MM.1S (cell line): Measurements from ENCODE around the gene ITPR3.

Experiments
- DNase-seq: peaks from one replicate; pipeline ENCODE4 v3.0.0-alpha.2; 2015
- H2AFZ ChIP-seq: fragments of 300-600 bp; sonication (generic); 2 replicates; pipeline ENCODE4 v1.6.0; 2016; ENCODE audit warnings: antibody characterized with exemption, low read length
- H3F3A ChIP-seq: fragments of 300-600 bp; sonication (generic); 2 replicates; pipeline ENCODE4 v1.6.1; 2016; ENCODE audit warnings: mild to moderate bottlenecking, antibody characterized with exemption, low read length, moderate library complexity, mixed read lengths; ENCODE audit not compliant: insufficient read depth
- H3K27ac ChIP-seq: fragments of 300-600 bp; sonication (generic); 2 replicates; pipeline ENCODE4 v1.5.1; 2016; ENCODE audit warnings: mild to moderate bottlenecking, low read length
- H3K27me3 ChIP-seq: fragments of 300-600 bp; sonication (generic); replicated peaks from 2 replicates; pipeline ENCODE4 v1.6.0; 2016; ENCODE audit warnings: low read length; ENCODE audit not compliant: insufficient read depth
- H3K36me3 ChIP-seq: fragments of 300-600 bp; sonication (generic); replicated peaks from 2 replicates; pipeline ENCODE4 v1.6.1; 2016; ENCODE audit warnings: mild to moderate bottlenecking, low read length, mixed read lengths; ENCODE audit not compliant: insufficient read depth
- H3K4me1 ChIP-seq: fragments of 300-600 bp; sonication (generic); 2 replicates; pipeline ENCODE4 v1.6.1; 2016; ENCODE audit warnings: low read length, mixed read lengths
- H3K4me2 ChIP-seq: fragments of 300-600 bp; sonication (generic); 2 replicates; pipeline ENCODE4 v1.6.0; 2016; ENCODE audit warnings: low read depth, low read length
- H3K4me3 ChIP-seq: fragments of 300-600 bp; sonication (generic); 2 replicates; pipeline ENCODE4 v1.5.1; 2016; ENCODE audit warnings: low read length, mixed read lengths
- H3K79me2 ChIP-seq: fragments of 300-600 bp; sonication (generic); 2 replicates; pipeline ENCODE4 v1.6.1; 2016; ENCODE audit warnings: mixed run types, low read length, mixed read lengths
- H3K9ac ChIP-seq: fragments of 300-600 bp; sonication (generic); 2 replicates; pipeline ENCODE4 v1.6.1; 2016; ENCODE audit warnings: low read length, mixed read lengths
- H3K9me2 ChIP-seq: fragments of 300-600 bp; sonication (generic); replicated peaks from 2 replicates; pipeline ENCODE4 v1.6.1; 2016; ENCODE audit warnings: mild to moderate bottlenecking, low read length, mixed read lengths; ENCODE audit not compliant: insufficient read depth
- H3K9me3 ChIP-seq: fragments of 300-600 bp; sonication (generic); replicated peaks from 2 replicates; pipeline ENCODE4 v1.6.1; 2016; ENCODE audit warnings: mild to moderate bottlenecking, low read length, mixed read lengths; ENCODE audit not compliant: insufficient read depth
- H4K20me1 ChIP-seq: fragments of 300-600 bp; sonication (generic); 2 replicates; pipeline ENCODE4 v1.6.1; 2016; ENCODE audit warnings: mild to moderate bottlenecking, low read length, moderate library complexity, mixed read lengths; ENCODE audit not compliant: insufficient read depth
- CTCF ChIP-seq: fragments of 300-600 bp; sonication (generic); IDR thresholded peaks from 2 replicates; pipeline ENCODE4 v1.5.1; 2016; ENCODE audit warnings: antibody characterized with exemption, low read length, mixed read lengths
- EZH2 ChIP-seq: fragments of 300-600 bp; sonication (generic); optimal IDR thresholded peaks from 2 replicates; pipeline ENCODE3; 2017; ENCODE audit warnings: low read depth, mild to moderate bottlenecking, antibody characterized with exemption, low read length, mixed read lengths
- EZH2phosphoT487 ChIP-seq: fragments of 300-600 bp; sonication (generic); IDR thresholded peaks from 2 replicates; pipeline ENCODE4 v1.6.1; 2018; ENCODE audit warnings: antibody characterized with exemption, low read length

Gene ITPR3

GRCh38 chr6:33738879-33739278, 117.8 kb downstream of the ITPR3 start:
- Histone ChIP-seq H2AFZ (no peak overlapping the region), H3K9me3 (no peaks in the 10 kb centered on the region), H4K20me1 (no peaks in the 10 kb centered on the region), H3K36me3 (no peaks in the 10 kb centered on the region), H3K4me3 (no peak overlapping the region), H3F3A (no peaks in the 10 kb centered on the region), H3K27me3 (peaks cover 17% of the 10 kb centered on the region), H3K4me2 (no peak overlapping the region), H3K9me2 (no peaks in the 10 kb centered on the region), H3K27ac (no peak overlapping the region), H3K79me2 (no peaks in the 10 kb centered on the region), H3K9ac (no peak overlapping the region), H3K4me1 (no peaks in the 10 kb centered on the region)
- no peak for TF ChIP-seq CTCF
- TF ChIP-seq EZH2, result no peak
- no peak for TF ChIP-seq EZH2phosphoT487
- no peak for DNase-seq

- H3K9me3 ChIP-seq, result no peaks in the 10 kb centered on the region
- peaks cover 20% of the 10 kb centered on the region for H3K27me3 ChIP-seq
- no peak overlapping the region for H3K4me3 ChIP-seq
- H3K4me2 ChIP-seq, result no peak overlapping the region
- no peak overlapping the region for H2AFZ ChIP-seq
- H3K36me3 ChIP-seq, result no peaks in the 10 kb centered on the region
- H4K20me1 ChIP-seq, result no peaks in the 10 kb centered on the region
- H3K9ac ChIP-seq, result no peak overlapping the region
- H3K4me1 ChIP-seq, result no peaks in the 10 kb centered on the region
- no peaks in the 10 kb centered on the region for H3K9me2 ChIP-seq
- no peaks in the 10 kb centered on the region for H3F3A ChIP-seq
- TF ChIP-seq EZH2 (no peak), EZH2phosphoT487 (no peak), CTCF (no peak)
- no peak for DNase-seq
- H3K79me2 ChIP-seq, result no peaks in the 10 kb centered on the region
- no peak overlapping the region for H3K27ac ChIP-seq
Observed at GRCh38 chr6:33739571-33739970, 118.4 kb downstream of the ITPR3 start.

GRCh38 chr6:33740204-33740608, 119.1 kb downstream of the ITPR3 start:
- H3K36me3 ChIP-seq, result no peaks in the 10 kb centered on the region
- H3K9ac ChIP-seq, result no peak overlapping the region
- no peaks in the 10 kb centered on the region for H3K4me1 ChIP-seq
- no peaks in the 10 kb centered on the region for H3K79me2 ChIP-seq
- H2AFZ ChIP-seq, result no peak overlapping the region
- peaks cover 21% of the 10 kb centered on the region for H3K27me3 ChIP-seq
- no peak for DNase-seq
- H3K9me2 ChIP-seq, result no peaks in the 10 kb centered on the region
- H3K9me3 ChIP-seq, result no peaks in the 10 kb centered on the region
- H3K27ac ChIP-seq, result no peak overlapping the region
- H3K4me3 ChIP-seq, result no peak overlapping the region
- no peak overlapping the region for H3K4me2 ChIP-seq
- no peaks in the 10 kb centered on the region for H4K20me1 ChIP-seq
- no peaks in the 10 kb centered on the region for H3F3A ChIP-seq
- TF ChIP-seq EZH2phosphoT487, result no peak
- no peak for TF ChIP-seq CTCF
- TF ChIP-seq EZH2, result no peak

GRCh38 chr6:33740794-33741193, 119.7 kb downstream of the ITPR3 start:
- no peaks in the 10 kb centered on the region for H3K9me3 ChIP-seq

More at GRCh38 chr6:33740794-33741193, 119.7 kb downstream of the ITPR3 start:
- Histone ChIP-seq H3K27me3 (peaks cover 26% of the 10 kb centered on the region), H3K4me2 (no peak overlapping the region), H2AFZ (no peak overlapping the region), H3K27ac (no peak overlapping the region), H3K9me2 (no peaks in the 10 kb centered on the region), H3K9ac (no peak overlapping the region), H3K79me2 (no peaks in the 10 kb centered on the region), H4K20me1 (no peaks in the 10 kb centered on the region), H3K4me3 (no peak overlapping the region), H3K36me3 (no peaks in the 10 kb centered on the region), H3K4me1 (no peaks in the 10 kb centered on the region), H3F3A (no peaks in the 10 kb centered on the region)
- no peak for TF ChIP-seq EZH2phosphoT487
- no peak for TF ChIP-seq CTCF
- TF ChIP-seq EZH2, result no peak
- DNase-seq, result no peak
